Endodermal cell (in vitro differentiated cells): Measurements from ENCODE around the gene MMP21. TPM values are rescaled to one million over a fixed set of nuclear protein-coding genes. Genes with fewer than 3 reads are reported as not detected.

Source experiments
- DNase-seq: peaks from one replicate; pipeline ENCODE4 v3.0.0-alpha.2; 2017
- H3K27ac ChIP-seq: 2 replicates; pipeline ENCODE4 v1.5.1; 2013; ENCODE audit warnings: mild to moderate bottlenecking, low read depth, low read length, moderate library complexity
- H3K27me3 ChIP-seq: 2 replicates; pipeline ENCODE4 v1.6.1; 2013; ENCODE audit warnings: mild to moderate bottlenecking, low read length, moderate library complexity; ENCODE audit not compliant: insufficient read depth, control insufficient read depth, poor library complexity, severe bottlenecking
- H3K36me3 ChIP-seq: 2 replicates; pipeline ENCODE4 v1.7.0; 2013; ENCODE audit warnings: mild to moderate bottlenecking, low read length, moderate library complexity; ENCODE audit not compliant: control insufficient read depth, insufficient read depth
- H3K4me1 ChIP-seq: one replicate; pipeline ENCODE4 v1.7.0; 2013; ENCODE audit warnings: low read length; ENCODE audit not compliant: control insufficient read depth, insufficient read depth
- H3K4me3 ChIP-seq: 2 replicates; pipeline ENCODE4 v1.5.1; 2013; ENCODE audit warnings: mild to moderate bottlenecking, low read length, moderate library complexity
- H3K9ac ChIP-seq: 2 replicates; pipeline ENCODE4 v1.6.1; 2013; ENCODE audit warnings: mild to moderate bottlenecking, low read length, moderate library complexity; ENCODE audit not compliant: poor library complexity, severe bottlenecking; ENCODE audit errors: extremely low read depth
- H3K9me3 ChIP-seq: 2 replicates; pipeline ENCODE4 v1.6.1; 2013; ENCODE audit warnings: mild to moderate bottlenecking, low read length, moderate library complexity; ENCODE audit not compliant: control insufficient read depth
- H3K27ac Mint-ChIP-seq: 2 replicates; pipeline ENCODE4 v1.8.0; 2020; ENCODE audit warnings: mixed read lengths
- H3K27me3 Mint-ChIP-seq: 2 replicates; pipeline ENCODE4 v1.8.0; 2021; ENCODE audit warnings: mild to moderate bottlenecking, mixed read lengths; ENCODE audit not compliant: insufficient read depth
- H3K36me3 Mint-ChIP-seq: 2 replicates; pipeline ENCODE4 v1.8.0; 2020; ENCODE audit warnings: low read depth, mixed read lengths
- H3K4me1 Mint-ChIP-seq: 2 replicates; pipeline ENCODE4 v1.8.0; 2020; ENCODE audit warnings: mixed read lengths
- H3K4me3 Mint-ChIP-seq: 2 replicates; pipeline ENCODE4 v1.8.0; 2020; ENCODE audit warnings: mild to moderate bottlenecking, moderate library complexity, mixed read lengths
- H3K9me3 Mint-ChIP-seq: 2 replicates; pipeline ENCODE4 v1.8.0; 2020; ENCODE audit warnings: mild to moderate bottlenecking, mixed read lengths
- CTCF ChIP-seq: fragments of 200-600 bp; sonication (generic); conservative IDR thresholded peaks from 2 replicates; pipeline ENCODE4 v1.5.0; 2021; ENCODE audit warnings: antibody characterized with exemption, mild to moderate bottlenecking
- WGBS, 2 experiments: methylation state at CpG; one replicate each; pipeline versions ENCODE4 v1.1.5 to v1.1.7; 2013; ENCODE audit warnings: missing lambda C conversion rate in 2 of 2, mixed read lengths in 1 of 2; ENCODE audit not compliant: insufficient coverage in 1 of 2, insufficient read length in 1 of 2; 5-methylcytosine and 5-hydroxymethylcytosine counted together
- total RNA-seq, 2 donors: library from RNA; stranded (reverse); fragmentation: NEBNext Ultra II Directional in 1 of 2; extraction: Animal tissue kit (Norgen Biotek cat#: 25700) in 1 of 2; gene quantifications; 2 replicates in 1 of 2; 3 replicates in 1 of 2; pipeline ENCODE4 v1.2.1, GENCODE V29; 2021

The MMP21 gene
- total RNA-seq, 2 donors from 2014 or later: not detected

DNA sequence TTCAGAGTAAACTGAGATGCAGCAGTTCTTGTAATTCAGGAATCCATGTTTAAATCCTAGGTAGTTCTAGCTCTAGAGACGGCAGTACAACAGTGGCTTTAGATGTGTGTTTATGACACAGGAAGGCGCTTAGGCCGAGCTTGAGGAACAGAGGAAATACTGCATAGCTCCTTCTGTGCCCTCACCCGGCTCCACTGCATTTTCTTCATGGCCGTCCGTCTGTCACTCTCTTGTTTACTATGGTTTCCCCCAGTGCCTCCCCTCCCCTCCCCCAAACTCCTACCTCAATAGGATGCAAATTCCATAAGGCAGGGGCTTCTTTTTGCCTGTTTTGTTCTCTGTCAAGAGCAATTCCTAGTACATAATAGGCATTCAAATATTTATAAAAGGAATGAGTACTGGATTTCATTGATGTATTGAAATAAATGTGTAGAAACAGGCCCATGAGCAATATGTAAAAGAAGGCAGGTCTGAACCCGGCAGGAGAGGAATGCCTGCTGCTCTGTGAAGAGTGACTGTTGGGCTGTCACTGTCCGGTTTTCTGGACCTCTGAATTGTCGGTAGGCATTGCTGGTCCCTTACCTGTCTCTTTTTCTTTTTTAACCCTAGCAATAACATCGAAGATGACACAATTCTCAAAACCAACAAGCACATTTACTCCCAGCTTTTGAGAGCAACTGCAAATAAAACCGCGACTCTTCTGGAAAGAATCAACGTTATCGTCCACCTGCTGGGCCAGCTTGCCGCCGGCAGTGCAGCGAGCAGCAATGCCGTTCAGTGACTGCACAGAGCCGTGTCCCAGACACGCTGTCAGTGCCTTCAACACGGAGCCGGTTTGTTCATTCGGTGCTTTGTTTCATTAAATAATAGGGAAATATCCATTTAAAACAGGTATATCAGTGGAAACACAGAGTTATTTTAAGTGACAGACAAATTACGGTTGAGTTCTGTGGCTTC, 12.7 kb downstream of the MMP21 start:
- peak overlapping the region; percentile 18 for H3K27ac Mint-ChIP-seq
- Histone ChIP-seq H3K36me3 (peaks cover 78% of the 10 kb centered on the region), H3K4me3 (no peak overlapping the region), H3K4me1 (no peaks in the 10 kb centered on the region), H3K9ac (no peak overlapping the region), H3K27me3 (no peaks in the 10 kb centered on the region), H3K27ac (peak overlapping the region; percentile 21), H3K9me3 (no peaks in the 10 kb centered on the region)
- peaks cover 10% of the 10 kb centered on the region for H3K4me1 Mint-ChIP-seq
- 79 to 87% methylated on average over 13 to 24 of the region's 24 CpGs for WGBS, 2 experiments
- peaks cover 54% of the 10 kb centered on the region for H3K36me3 Mint-ChIP-seq
- no peaks in the 10 kb centered on the region for H3K9me3 Mint-ChIP-seq
- no peak for TF ChIP-seq CTCF
- no peak for DNase-seq
- H3K4me3 Mint-ChIP-seq: no peak overlapping the region
- H3K27me3 Mint-ChIP-seq: no peaks in the 10 kb centered on the region

DNA sequence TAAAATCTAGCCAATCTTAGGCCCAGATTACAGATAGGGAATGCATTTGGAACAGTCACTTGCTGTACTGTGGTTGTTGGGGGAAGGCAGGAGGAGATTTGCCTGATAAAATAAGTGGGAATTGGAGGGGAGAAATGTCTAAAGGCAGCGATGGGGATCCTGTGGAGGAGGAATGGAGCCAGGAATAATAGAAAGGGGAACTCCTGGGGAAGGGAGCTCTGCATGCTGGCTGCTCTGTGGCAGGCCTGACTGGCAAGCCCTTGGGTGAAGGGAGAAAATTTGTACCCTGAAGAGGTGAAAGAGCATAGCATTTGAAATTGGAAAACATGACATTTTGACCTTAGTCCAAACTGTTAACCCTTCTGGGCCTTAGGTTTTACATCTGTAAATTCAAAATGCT, 13.7 kb downstream of the MMP21 start:
- Histone ChIP-seq H3K4me3 (no peak overlapping the region), H3K36me3 (peaks cover 84% of the 10 kb centered on the region), H3K9me3 (no peaks in the 10 kb centered on the region), H3K27me3 (no peaks in the 10 kb centered on the region), H3K4me1 (no peaks in the 10 kb centered on the region), H3K27ac (no peak overlapping the region), H3K9ac (no peak overlapping the region)
- no peak for TF ChIP-seq CTCF
- 13 to 31% methylated on average over 1 of the region's 1 CpG for WGBS, 2 experiments
- no peak overlapping the region for H3K4me3 Mint-ChIP-seq
- no peaks in the 10 kb centered on the region for H3K9me3 Mint-ChIP-seq
- H3K27ac Mint-ChIP-seq: peak overlapping the region; percentile 67
- no peak for DNase-seq
- H3K27me3 Mint-ChIP-seq: no peaks in the 10 kb centered on the region
- H3K4me1 Mint-ChIP-seq: peaks cover 10% of the 10 kb centered on the region
- H3K36me3 Mint-ChIP-seq: peaks cover 61% of the 10 kb centered on the region

DNA sequence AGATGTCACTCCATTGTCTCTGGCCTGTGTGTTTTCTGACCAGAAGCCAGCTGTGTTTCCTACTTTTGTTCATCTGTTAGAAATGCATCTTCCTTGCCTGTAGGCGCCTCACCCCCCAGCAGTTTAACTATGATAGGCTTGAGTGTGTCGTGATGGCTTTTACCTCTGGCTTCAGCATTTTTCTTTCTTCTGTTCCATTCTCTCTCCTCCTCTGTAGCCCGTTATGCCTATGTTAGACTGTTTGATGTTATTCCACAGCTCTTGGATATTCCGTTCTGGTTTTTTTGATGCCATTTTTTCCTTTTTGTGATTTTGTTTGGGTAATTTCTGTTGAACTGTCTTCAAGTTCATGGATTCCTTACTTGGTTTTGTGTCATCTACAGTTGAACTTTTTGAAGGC, 17.9 kb downstream of the MMP21 start:
- no peak overlapping the region for H3K27ac Mint-ChIP-seq
- WGBS, 2 experiments: 80 to 93% methylated on average over 1 to 4 of the region's 4 CpGs
- Histone ChIP-seq H3K4me1 (no peaks in the 10 kb centered on the region), H3K9me3 (no peaks in the 10 kb centered on the region), H3K27me3 (no peaks in the 10 kb centered on the region), H3K27ac (no peak overlapping the region), H3K36me3 (peaks cover 83% of the 10 kb centered on the region), H3K4me3 (no peak overlapping the region), H3K9ac (no peak overlapping the region)
- no peak for TF ChIP-seq CTCF
- peaks cover 10% of the 10 kb centered on the region for H3K4me1 Mint-ChIP-seq
- H3K27me3 Mint-ChIP-seq: no peaks in the 10 kb centered on the region
- no peak for DNase-seq
- no peaks in the 10 kb centered on the region for H3K9me3 Mint-ChIP-seq
- H3K4me3 Mint-ChIP-seq: no peak overlapping the region
- peaks cover 70% of the 10 kb centered on the region for H3K36me3 Mint-ChIP-seq
